ENCODE measurements around the gene XPO6.

XPO6 gene

DNA sequence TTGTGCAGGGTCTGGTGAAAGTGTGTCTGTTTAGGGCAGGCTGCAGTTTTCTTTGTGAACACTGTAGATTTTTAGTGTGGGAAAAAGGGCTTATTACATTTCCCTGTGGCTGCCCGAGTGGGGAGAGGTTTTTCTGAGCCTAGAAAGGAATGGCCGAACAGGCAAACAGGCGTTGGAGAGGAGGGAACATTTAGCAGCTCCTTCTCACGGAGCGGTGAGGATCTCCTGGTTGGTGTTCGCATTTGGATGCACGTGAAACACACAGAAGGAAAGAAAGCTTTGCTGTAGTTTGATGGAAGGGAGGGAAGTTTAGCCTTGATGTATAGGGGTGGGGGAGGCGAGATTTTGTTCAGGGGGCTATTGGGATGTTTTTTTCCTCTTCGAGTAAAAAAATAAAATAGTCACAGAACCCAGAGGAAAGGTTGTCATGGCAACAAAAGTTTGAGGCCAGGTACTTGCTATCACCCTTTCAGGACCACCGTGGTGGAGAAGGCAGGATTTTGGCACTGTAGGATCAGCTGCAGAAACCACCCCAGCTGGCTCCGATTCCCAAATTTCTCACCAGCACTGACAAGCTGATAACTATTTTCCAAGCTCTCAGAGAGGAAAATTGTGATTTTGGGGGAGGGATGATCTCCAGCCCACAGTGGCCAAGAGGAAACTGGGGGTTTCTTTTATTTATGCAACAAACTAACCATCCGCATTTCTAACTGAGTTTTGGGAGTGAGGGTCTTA is 151.8 kb downstream of the XPO6 start:
- DNase-seq, result no peak

- no peak for DNase-seq
Observed at GRCh38 chr16:28058839-28059589, 152.8 kb downstream of the XPO6 start.

GRCh38 chr16:28057949-28058348 is 153.8 kb downstream of the XPO6 start:
- DNase-seq, result no peak

DNA sequence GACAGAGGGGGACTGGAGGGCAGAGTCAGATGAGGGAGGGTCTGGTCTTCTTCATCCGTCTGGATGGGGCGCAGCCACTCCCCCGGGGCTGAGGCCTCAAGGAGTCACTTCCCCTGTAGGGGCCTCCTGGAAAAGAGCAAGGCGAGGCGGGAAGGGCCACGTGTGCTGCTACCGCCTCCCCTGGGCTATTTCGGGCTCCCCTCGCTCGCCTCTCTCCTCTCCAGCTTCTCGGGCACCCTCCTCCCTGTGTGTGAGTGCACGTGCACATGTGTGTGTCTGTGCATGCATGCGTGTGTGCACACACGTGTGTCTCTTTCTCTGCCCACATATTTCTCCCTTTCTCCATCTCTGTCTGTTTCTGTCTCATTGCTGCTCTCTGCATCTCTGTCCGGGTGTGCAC is 158.3 kb downstream of the XPO6 start:
- DNase-seq, result no peak

DNA sequence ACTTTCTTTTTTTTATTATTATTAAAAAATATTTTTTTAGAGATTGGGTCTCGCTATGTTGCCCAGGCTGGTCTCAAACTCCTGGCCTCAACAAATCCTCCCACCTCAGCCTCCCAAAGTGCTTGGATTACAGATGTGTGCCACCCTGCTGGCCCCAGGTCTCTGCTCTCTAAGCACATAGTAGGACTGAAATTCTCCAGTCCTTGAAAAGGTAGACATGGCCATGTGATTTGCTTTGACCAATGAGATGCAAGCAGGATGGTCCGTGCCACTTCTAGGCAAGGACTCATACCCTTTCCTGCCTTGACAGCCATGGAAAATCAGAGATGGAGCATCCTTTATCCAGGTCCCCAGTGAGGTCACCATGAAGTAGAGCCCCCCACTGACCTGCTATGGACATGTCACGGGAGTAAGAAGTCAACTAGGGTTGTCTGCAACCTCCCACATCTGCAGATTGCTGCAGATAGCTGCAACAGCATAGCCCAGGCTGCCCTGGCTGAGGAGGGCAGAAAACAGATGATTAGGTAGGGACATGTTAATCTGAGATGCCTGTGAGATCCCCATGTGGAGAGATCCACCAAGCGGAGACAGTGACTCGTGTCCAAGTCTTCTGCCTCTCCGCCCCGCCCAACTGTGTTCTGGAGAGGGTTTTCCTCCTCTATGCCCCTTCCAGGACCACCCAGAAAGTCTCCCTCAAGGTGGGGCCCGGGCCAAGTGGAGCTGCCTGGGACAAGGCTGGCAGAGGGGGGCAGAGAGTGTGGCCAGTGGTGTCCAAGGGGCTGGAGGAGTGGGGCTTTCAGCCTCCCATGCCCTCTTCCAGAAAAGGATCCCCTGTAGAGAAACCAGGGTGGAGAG is 159.3 kb downstream of the XPO6 start:
- DNase-seq, result no peak

DNA sequence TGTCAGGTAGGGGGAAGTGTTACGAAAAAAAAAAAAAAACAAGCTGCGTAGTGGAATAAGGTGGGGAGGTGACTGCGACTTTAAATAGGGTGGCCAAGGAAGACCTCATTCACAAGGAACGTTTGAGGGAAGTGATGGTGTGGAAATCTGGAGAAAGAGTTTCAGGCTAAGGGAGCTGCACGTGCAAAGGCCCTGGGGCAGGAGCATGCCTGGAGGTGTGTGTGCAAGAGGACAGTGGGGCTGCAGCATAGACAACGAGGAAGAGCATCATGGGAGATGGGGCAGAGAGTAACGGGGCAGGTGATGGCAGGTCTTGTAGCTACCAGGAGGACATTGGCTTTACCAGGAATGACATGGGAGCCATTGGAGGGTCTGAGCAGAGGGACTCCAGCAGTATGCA is 160.3 kb downstream of the XPO6 start:
- no peak for DNase-seq

Measured in inflammatory macrophage (primary cell).